Parietal lobe (tissue), 1 donor: ENCODE results near the gene ATRAID. TPM values are rescaled to one million over a fixed set of nuclear protein-coding genes. Genes with fewer than 3 reads are reported as not detected.

Source experiments
- total RNA-seq: library from RNA; depleted of rRNA; stranded (reverse); fragments of >200 nt; gene quantifications from one replicate; pipeline ENCODE4 v1.2.3, GENCODE V29; 2014

The ATRAID gene, protein sequence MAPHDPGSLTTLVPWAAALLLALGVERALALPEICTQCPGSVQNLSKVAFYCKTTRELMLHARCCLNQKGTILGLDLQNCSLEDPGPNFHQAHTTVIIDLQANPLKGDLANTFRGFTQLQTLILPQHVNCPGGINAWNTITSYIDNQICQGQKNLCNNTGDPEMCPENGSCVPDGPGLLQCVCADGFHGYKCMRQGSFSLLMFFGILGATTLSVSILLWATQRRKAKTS
- 35.4 TPM for total RNA-seq

DNA sequence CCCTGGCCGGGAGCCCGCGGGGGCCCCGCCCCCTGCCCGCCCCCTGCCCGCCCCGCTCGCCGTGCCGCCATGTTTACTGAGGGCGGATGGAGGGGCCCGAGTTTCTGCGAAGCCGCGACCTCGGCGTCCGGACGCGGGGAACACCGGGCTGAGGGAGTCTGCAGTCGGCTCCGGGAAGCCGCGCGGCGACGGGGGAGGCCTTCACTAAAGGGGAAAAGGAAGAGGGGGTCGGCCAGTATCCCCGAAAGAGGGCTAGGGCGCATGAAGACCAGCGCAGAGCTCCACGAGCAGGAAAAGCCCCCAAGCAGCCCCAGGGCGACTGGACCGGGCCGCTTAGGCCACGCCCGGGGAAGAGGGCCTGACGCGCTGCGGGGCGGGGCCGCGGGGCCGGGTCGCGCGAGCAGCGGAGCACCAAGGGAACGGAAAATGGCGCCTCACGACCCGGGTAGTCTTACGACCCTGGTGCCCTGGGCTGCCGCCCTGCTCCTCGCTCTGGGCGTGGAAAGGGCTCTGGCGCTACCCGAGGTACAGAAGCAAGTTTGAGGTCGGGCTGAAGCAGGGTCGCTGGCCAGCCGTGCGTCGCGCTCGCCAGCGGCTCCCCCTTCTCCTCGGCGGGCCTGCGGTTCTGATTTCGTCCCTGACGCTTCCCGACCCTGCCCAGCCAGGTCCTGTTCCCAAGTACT is at the start of gene ATRAID, which contains the start of gene SLC5A6:
ATRAID (plus strand) TSS at position 99 of the 683 bp plus-strand sequence; CDS start at position 427, 328 bp downstream.
SLC5A6 (minus strand) TSS at position 326 of the 683 bp plus-strand sequence. CDS start 4,618 bp downstream, outside the sequence.

DNA sequence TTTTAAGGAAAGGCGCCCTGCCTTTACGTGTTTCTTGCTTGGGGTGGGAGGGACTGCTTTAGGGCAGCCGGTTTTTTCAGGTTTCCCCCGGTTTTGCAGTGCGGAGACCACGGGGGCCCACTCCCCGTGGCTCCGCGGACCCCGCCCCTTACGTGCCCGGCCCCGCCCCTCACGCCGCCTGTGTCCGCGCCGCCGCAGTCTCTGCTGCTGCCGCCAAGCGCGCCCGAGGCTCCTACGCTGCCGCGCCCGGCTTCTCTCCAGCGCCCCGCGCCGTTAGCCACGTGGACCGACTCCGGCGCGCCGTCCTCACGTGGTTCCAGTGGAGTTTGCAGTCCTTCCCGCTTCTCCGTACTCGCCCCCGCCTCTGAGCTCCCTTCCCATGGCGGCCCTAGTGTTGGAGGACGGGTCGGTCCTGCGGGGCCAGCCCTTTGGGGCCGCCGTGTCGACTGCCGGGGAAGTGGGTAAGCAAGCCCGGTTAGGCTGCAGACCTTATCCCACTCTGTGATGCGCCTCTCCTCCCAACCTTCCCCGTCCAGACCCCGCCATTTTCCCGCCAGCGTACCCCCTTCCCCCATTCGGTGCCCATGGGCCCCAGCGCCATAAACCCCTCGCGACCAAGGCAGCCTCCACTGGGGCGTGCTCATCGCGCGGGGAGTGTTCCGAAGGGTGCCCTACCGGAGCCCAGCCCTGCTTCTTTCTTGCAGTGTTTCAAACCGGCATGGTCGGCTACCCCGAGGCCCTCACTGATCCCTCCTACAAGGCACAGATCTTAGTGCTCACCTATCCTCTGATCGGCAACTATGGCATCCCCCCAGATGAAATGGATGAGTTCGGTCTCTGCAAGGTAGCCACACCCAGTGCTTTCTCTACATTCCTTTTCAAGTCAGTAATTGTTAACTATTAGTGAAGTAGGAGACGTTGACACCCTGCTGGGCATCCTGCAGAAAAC is 5.6 kb downstream of the ATRAID start, which contains the start of gene CAD:
CAD (plus strand) TSS at position 197 of the 949 bp plus-strand sequence; CDS start at position 380, 183 bp downstream.

DNA sequence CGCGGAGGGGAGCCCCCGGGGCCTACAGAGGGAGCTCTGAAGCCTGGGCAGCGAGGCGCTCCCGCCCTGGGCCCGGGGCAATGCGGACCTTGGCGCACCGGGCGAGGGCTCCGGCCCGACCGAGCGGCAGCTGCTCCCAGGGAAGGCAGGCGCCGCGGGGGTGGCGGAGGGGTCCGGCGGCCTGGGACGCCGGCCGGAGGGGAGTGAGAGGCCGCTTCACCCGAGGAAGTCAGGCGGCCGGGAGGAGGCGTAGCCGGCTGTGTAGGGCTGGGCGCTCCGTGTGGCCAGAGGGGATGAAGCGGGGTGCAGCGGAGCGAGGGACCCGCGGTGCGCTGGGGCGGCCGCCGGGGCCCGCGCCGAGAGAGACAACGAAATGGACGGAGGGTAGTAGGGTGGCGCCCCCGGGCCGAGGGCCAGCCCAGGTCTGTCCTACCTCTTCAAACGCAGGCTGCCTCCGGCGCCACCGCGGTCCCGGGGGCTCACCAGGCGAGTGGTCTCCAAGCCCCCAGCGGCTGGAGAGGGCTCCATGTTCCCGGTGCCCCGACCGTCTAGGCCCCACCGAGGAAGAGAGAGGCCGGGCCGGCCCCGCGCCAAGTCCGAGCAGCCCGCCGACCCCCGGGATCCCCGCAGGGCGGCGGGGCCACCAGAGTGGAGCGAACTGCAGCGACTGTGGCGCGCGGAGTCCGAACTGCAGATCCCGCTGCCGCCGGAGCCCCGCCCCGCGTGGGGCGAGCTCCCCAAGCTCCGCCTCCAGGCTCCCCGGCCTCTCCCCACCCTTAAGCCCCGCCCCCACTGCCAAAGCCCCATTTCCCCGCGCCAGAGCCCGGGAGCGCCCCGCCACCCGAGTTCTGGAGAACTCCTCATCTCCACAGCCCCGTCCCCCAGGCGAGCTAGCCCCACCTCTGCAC is 50.8 kb downstream of the ATRAID start, which contains the start of gene SLC30A3:
SLC30A3 (minus strand) TSS at position 669 of the 908 bp plus-strand sequence; CDS start at position 528, 141 bp downstream.

Other genes with a start within 250 kb of the ATRAID start
- gene MAPRE3, start 241.4 kb upstream of the ATRAID start, total RNA-seq, result 35.7 TPM
- 15.7 TPM for gene TMEM214, start 179.1 kb upstream of the ATRAID start, total RNA-seq
- 16.3 TPM for gene AGBL5, start 160.4 kb upstream of the ATRAID start, total RNA-seq
- 192 TPM for gene OST4, start 140.4 kb upstream of the ATRAID start, total RNA-seq
- gene EMILIN1, start 133.4 kb upstream of the ATRAID start, total RNA-seq, result 2.2 TPM
- 6.9 TPM for gene KHK, start 125.3 kb upstream of the ATRAID start, total RNA-seq
- 29.1 TPM for gene CGREF1, start 92.9 kb upstream of the ATRAID start, total RNA-seq
- 0.31 TPM for gene ABHD1, start 88.2 kb upstream of the ATRAID start, total RNA-seq
- 21.9 TPM for gene PREB, start 77.4 kb upstream of the ATRAID start, total RNA-seq
- not detected for gene PRR30, start 72.6 kb upstream of the ATRAID start, total RNA-seq
- not detected for gene TCF23, start 63.0 kb upstream of the ATRAID start, total RNA-seq
- gene SLC5A6, start 227 bp downstream of the ATRAID start, total RNA-seq, result 28.8 TPM
- 20.7 TPM for gene CAD, start 5.3 kb downstream of the ATRAID start, total RNA-seq
- 0.31 TPM for gene SLC30A3, start 51.0 kb downstream of the ATRAID start, total RNA-seq
- gene DNAJC5G, start 63.4 kb downstream of the ATRAID start, total RNA-seq, result not detected
- not detected for gene TRIM54, start 70.4 kb downstream of the ATRAID start, total RNA-seq
- not detected for gene UCN, start 96.4 kb downstream of the ATRAID start, total RNA-seq
- gene MPV17, start 111.1 kb downstream of the ATRAID start, total RNA-seq, result 107 TPM
- 56.7 TPM for gene GTF3C2, start 144.7 kb downstream of the ATRAID start, total RNA-seq
- 20.7 TPM for gene EIF2B4, start 158.3 kb downstream of the ATRAID start, total RNA-seq
- gene SNX17, start 158.6 kb downstream of the ATRAID start, total RNA-seq, result 57.0 TPM
- gene ZNF513, start 168.7 kb downstream of the ATRAID start, total RNA-seq, result 12.8 TPM
- gene PPM1G, start 197.6 kb downstream of the ATRAID start, total RNA-seq, result 63.2 TPM
- gene NRBP1, start 216.6 kb downstream of the ATRAID start, total RNA-seq, result 82.9 TPM
- not detected for gene KRTCAP3, start 230.3 kb downstream of the ATRAID start, total RNA-seq